K562 (cell line): ENCODE results near the gene C1orf105. TPM values are rescaled to one million over a fixed set of nuclear protein-coding genes. Genes with fewer than 3 reads are reported as not detected.

Experiments used
- BRD4 ChIP-seq: fragments of 200-600 bp; sonication (generic); IDR thresholded peaks from 2 replicates; pipeline ENCODE4 v1.6.1; 2017; ENCODE audit warnings: inconsistent platforms
- CBX8 ChIP-seq: fragments of 200-600 bp; sonication (generic); IDR thresholded peaks from 2 replicates; pipeline ENCODE4 v1.6.1; 2012; ENCODE audit warnings: borderline replicate concordance, mixed run types, low read depth, mild to moderate bottlenecking, moderate library complexity, mixed read lengths, low read length, control low read depth, inconsistent platforms; ENCODE audit not compliant: poor library complexity, severe bottlenecking; ENCODE audit errors: extremely low read depth
- COPS2 ChIP-seq: fragments of 450-650 bp; conservative IDR thresholded peaks from 2 replicates; pipeline ENCODE4 v1.6.1; 2016; ENCODE audit warnings: mild to moderate bottlenecking, moderate library complexity
- ILK ChIP-seq: fragments of 450-650 bp; IDR thresholded peaks from 2 replicates; pipeline ENCODE4 v1.6.1; 2016; ENCODE audit warnings: missing genetic modification characterization, low read depth, mild to moderate bottlenecking, missing compliant biosample characterization, moderate library complexity, borderline replicate concordance
- KLF1 ChIP-seq: fragments of 450-650 bp; IDR thresholded peaks from 2 replicates; pipeline ENCODE4 v1.6.1; 2016; ENCODE audit warnings: missing genetic modification characterization, missing compliant biosample characterization
- MAFG ChIP-seq: fragments of 450-650 bp; conservative IDR thresholded peaks from 2 replicates; pipeline ENCODE4 v1.6.1; 2016; ENCODE audit warnings: missing genetic modification characterization, missing compliant biosample characterization
- MAZ ChIP-seq, 2 experiments: fragments of 450-650 bp in 1 of 2; sonication (generic) in 1 of 2; formaldehyde crosslinking; IDR thresholded peaks in 1 of 2; conservative IDR thresholded peaks in 1 of 2; 2 replicates each; pipeline versions ENCODE4 v1.4.0 to v1.5.0; 2020; ENCODE audit warnings: mild to moderate bottlenecking in 1 of 2, missing genetic modification reagents in 1 of 2
- MLX ChIP-seq, 2 experiments: fragments of 450-650 bp in 1 of 2; sonication (generic) in 1 of 2; formaldehyde crosslinking; conservative IDR thresholded peaks; 2 replicates each; pipeline versions ENCODE4 v1.4.0 to v1.8.1; 2020 to 2022; ENCODE audit warnings: mild to moderate bottlenecking in 1 of 2, missing genetic modification reagents in 1 of 2
- MNT ChIP-seq, 2 experiments: fragments of 450-650 bp; conservative IDR thresholded peaks; 2 replicates each; pipeline ENCODE4 v1.6.1; 2017; ENCODE audit warnings: mild to moderate bottlenecking in 2 of 2, moderate library complexity in 2 of 2
- NFIC ChIP-seq: fragments of 450-650 bp; IDR thresholded peaks from 2 replicates; pipeline ENCODE4 v1.6.1; 2017; ENCODE audit warnings: mild to moderate bottlenecking, inconsistent platforms
- OTX1 ChIP-seq: fragments of 450-650 bp; formaldehyde crosslinking; IDR thresholded peaks from 2 replicates; pipeline ENCODE4 v1.4.0; 2022; ENCODE audit warnings: mild to moderate bottlenecking
- PHF21A ChIP-seq: fragments of 450-650 bp; IDR thresholded peaks from 2 replicates; pipeline ENCODE4 v1.6.1; 2017; ENCODE audit warnings: low read depth, borderline replicate concordance
- POLR3G ChIP-seq: IDR thresholded peaks from 2 replicates; pipeline ENCODE4 v1.6.1; 2011; ENCODE audit not compliant: insufficient read length, insufficient replicate concordance; ENCODE audit errors: extremely low read depth
- RAD21 ChIP-seq, 2 experiments: fragments of 250-450 bp in 1 of 2; fragments of 450-650 bp in 1 of 2; sonication (Bioruptor Pico) in 1 of 2; formaldehyde crosslinking in 1 of 2; IDR thresholded peaks in 1 of 2; conservative IDR thresholded peaks in 1 of 2; 2 replicates each; pipeline versions ENCODE4 v1.4.0 to v1.8.0; 2020 to 2022; ENCODE audit warnings: mild to moderate bottlenecking in 2 of 2, moderate library complexity in 1 of 2
- RBBP5 ChIP-seq: fragments of 200-600 bp; sonication (generic); IDR thresholded peaks from 2 replicates; pipeline ENCODE4 v1.6.1; 2012; ENCODE audit warnings: borderline replicate concordance, mild to moderate bottlenecking, low read length, control low read depth, inconsistent platforms; ENCODE audit not compliant: insufficient read depth, poor library complexity, severe bottlenecking
- TBL1XR1 ChIP-seq, 2 experiments: IDR thresholded peaks; 2 replicates each; pipeline ENCODE4 v1.6.1; 2012; ENCODE audit warnings: improper control_type of control experiment in 2 of 2, low read length in 2 of 2, mild to moderate bottlenecking in 1 of 2
- TRIM24 ChIP-seq, 2 experiments: fragments of 450-650 bp; IDR thresholded peaks; 2 replicates each; pipeline ENCODE4 v1.6.1; 2016
- YBX1 ChIP-seq: fragments of 450-650 bp; IDR thresholded peaks from 2 replicates; pipeline ENCODE4 v1.7.1; 2016; ENCODE audit warnings: mild to moderate bottlenecking
- ZNF785 ChIP-seq: fragments of 250-450 bp; sonication (Bioruptor Pico); IDR thresholded peaks from 2 replicates; pipeline ENCODE4 v1.4.0; 2020; ENCODE audit warnings: mild to moderate bottlenecking
- ZNF79 ChIP-seq: fragments of 250-450 bp; sonication (Bioruptor Pico); IDR thresholded peaks from 2 replicates; pipeline ENCODE4 v1.4.0; 2020; ENCODE audit warnings: low read depth, mild to moderate bottlenecking, moderate library complexity
- polyA plus RNA-seq, 8 experiments: library from polyadenylated mRNA; depleted of rRNA in 4 of 8; stranded (reverse) in 5 of 8; unstranded in 3 of 8; fragments of >200 nt; fragmentation: Nextera tagmentation in 2 of 8; fragmentation: Illumina TruSeq in 1 of 8; extraction: Ambion mirVana in 2 of 8; extraction: Trizol in 1 of 8; gene quantifications; 2 replicates each; pipeline versions ENCODE4 v1.2.1 to v1.2.3, GENCODE V29; 2011 to 2014; ENCODE audit warnings: inconsistent platforms in 1 of 8, missing spikeins in 1 of 8
- total RNA-seq, 7 experiments: library from RNA; depleted of rRNA in 6 of 7; stranded (reverse); fragments of >200 nt in 6 of 7; fragmentation: Illumina TruSeq in 2 of 7; extraction: Trizol in 2 of 7; gene quantifications; 2 replicates each; pipeline versions ENCODE4 v1.2.1 to v1.2.3, GENCODE V29; 2011 to 2021; ENCODE audit warnings: low replicate concordance in 1 of 7
- TF ChIP-seq, protein P1 (sequence below): fragments of 250-450 bp; sonication (Bioruptor Pico); IDR thresholded peaks from 2 replicates; pipeline ENCODE4 v1.5.0; 2020; ENCODE audit warnings: mild to moderate bottlenecking, borderline replicate concordance
- TF ChIP-seq, protein P2 (sequence below): sonication (generic); formaldehyde crosslinking; IDR thresholded peaks from 2 replicates; pipeline ENCODE4 v1.8.1; 2022; ENCODE audit warnings: missing genetic modification reagents

The C1orf105 gene
- total and polyA plus RNA-seq, 9 of the 15 experiments (the other 6 are each of a cell fraction or from before 2014, with no cell fraction given) = 0.08 TPM; not detected in 8

GRCh38 chr1:172456344-172456769, 35.9 kb downstream of the C1orf105 start (continued):
- TF ChIP-seq, protein P1, sequence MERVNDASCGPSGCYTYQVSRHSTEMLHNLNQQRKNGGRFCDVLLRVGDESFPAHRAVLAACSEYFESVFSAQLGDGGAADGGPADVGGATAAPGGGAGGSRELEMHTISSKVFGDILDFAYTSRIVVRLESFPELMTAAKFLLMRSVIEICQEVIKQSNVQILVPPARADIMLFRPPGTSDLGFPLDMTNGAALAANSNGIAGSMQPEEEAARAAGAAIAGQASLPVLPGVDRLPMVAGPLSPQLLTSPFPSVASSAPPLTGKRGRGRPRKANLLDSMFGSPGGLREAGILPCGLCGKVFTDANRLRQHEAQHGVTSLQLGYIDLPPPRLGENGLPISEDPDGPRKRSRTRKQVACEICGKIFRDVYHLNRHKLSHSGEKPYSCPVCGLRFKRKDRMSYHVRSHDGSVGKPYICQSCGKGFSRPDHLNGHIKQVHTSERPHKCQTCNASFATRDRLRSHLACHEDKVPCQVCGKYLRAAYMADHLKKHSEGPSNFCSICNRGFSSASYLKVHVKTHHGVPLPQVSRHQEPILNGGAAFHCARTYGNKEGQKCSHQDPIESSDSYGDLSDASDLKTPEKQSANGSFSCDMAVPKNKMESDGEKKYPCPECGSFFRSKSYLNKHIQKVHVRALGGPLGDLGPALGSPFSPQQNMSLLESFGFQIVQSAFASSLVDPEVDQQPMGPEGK (CRISPR knock-in tag) = no peak
- TF ChIP-seq TBL1XR1 (IDR thresholded peaks at IDR 0.05; ENCODE audit: low read length in 2 of 2) (peak; percentile 35 to 64; a peak in 2 of 4 replicates), BRD4 (no peak), ILK (peak; percentile 71; the same call in 1 of the 2 replicates), ZNF785 (CRISPR knock-in tag) (no peak), YBX1 (no peak), MAFG (tag) (no peak), NFIC (peak; percentile 82), COPS2 (no peak), KLF1 (peak; percentile 71; the same call in 1 of the 2 replicates), PHF21A (no peak), MNT (conservative IDR thresholded peaks at IDR 0.05) (peak in 1 of 2 experiments; percentile 48; a peak in 1 of 4 replicates), MAZ (CRISPR knock-in tag; conservative IDR thresholded peaks at IDR 0.05 in 1 of 2, IDR thresholded peaks at IDR 0.05 in 1 of 2) (peak in 1 of 2 experiments; percentile 91; a peak in 2 of 4 replicates), ZNF79 (CRISPR knock-in tag) (0 out of 2 replicates have a peak, but pooled peaks have one; percentile 49), TRIM24 (IDR thresholded peaks at IDR 0.05) (peak; percentile 87 to 93), OTX1 (CRISPR knock-in tag) (no peak), CBX8 (no peak), RBBP5 (peak; percentile 16), RAD21 (CRISPR knock-in tag; conservative IDR thresholded peaks at IDR 0.05 in 1 of 2, IDR thresholded peaks at IDR 0.05 in 1 of 2) (peak in 1 of 2 experiments; percentile 8; a peak in 1 of 4 replicates), POLR3G (no peak), MLX (CRISPR knock-in tag; conservative IDR thresholded peaks at IDR 0.05) (no peak)
- TF ChIP-seq, protein P2, sequence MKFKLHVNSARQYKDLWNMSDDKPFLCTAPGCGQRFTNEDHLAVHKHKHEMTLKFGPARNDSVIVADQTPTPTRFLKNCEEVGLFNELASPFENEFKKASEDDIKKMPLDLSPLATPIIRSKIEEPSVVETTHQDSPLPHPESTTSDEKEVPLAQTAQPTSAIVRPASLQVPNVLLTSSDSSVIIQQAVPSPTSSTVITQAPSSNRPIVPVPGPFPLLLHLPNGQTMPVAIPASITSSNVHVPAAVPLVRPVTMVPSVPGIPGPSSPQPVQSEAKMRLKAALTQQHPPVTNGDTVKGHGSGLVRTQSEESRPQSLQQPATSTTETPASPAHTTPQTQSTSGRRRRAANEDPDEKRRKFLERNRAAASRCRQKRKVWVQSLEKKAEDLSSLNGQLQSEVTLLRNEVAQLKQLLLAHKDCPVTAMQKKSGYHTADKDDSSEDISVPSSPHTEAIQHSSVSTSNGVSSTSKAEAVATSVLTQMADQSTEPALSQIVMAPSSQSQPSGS (CRISPR knock-in tag) = no peak
